Suprapubic skin (tissue), 4 donors: ENCODE data around the gene KIF16B. TPM values are rescaled to one million over a fixed set of nuclear protein-coding genes. Genes with fewer than 3 reads are reported as not detected.

Experiments
- DNase-seq, 2 donors: peaks; one replicate each; pipeline ENCODE4 v3.0.0-alpha.2; 2019; ENCODE audit warnings: low spot score in 2 of 2
- H3K27ac ChIP-seq: fragments of 200-600 bp; sonication (generic); one replicate; pipeline ENCODE4 v1.5.1; 2019
- H3K27me3 ChIP-seq: fragments of 200-600 bp; sonication (generic); one replicate; pipeline ENCODE4 v1.5.1; 2019
- H3K36me3 ChIP-seq: fragments of 200-600 bp; sonication (generic); one replicate; pipeline ENCODE4 v1.5.1; 2019
- H3K4me1 ChIP-seq: fragments of 200-600 bp; sonication (generic); one replicate; pipeline ENCODE4 v1.5.1; 2019
- H3K4me3 ChIP-seq: fragments of 200-600 bp; sonication (generic); one replicate; pipeline ENCODE4 v1.5.1; 2019; ENCODE audit warnings: mild to moderate bottlenecking
- H3K9me3 ChIP-seq: fragments of 200-600 bp; sonication (generic); one replicate; pipeline ENCODE4 v1.5.1; 2019
- EP300 ChIP-seq: sonication (generic); formaldehyde crosslinking; IDR thresholded peaks from one replicate; pipeline ENCODE4 v1.6.1; 2017; ENCODE audit warnings: antibody characterized with exemption
- POLR2A ChIP-seq, 2 donors: fragments of 450-650 bp; IDR thresholded peaks; one replicate each; pipeline ENCODE4 v1.6.1; 2017; ENCODE audit warnings: antibody characterized with exemption in 2 of 2, mild to moderate bottlenecking in 2 of 2, moderate library complexity in 2 of 2
- POLR2AphosphoS5 ChIP-seq, 3 donors: sonication (generic); formaldehyde crosslinking; IDR thresholded peaks; one replicate each; pipeline ENCODE4 v1.6.1; 2017; ENCODE audit warnings: antibody characterized with exemption in 3 of 3
- WGBS: methylation state at CpG from one replicate; pipeline ENCODE4 v1.1.5; 2018; 5-methylcytosine and 5-hydroxymethylcytosine counted together
- total RNA-seq, 4 donors: library from RNA; depleted of rRNA; stranded (reverse); fragments of >200 nt; gene quantifications; one replicate each; pipeline ENCODE4 v1.1.0, GENCODE V29; 2016
- TF ChIP-seq, protein P1 (sequence below), 2 donors: fragments of 200-600 bp in 1 of 2; fragments of 450-650 bp in 1 of 2; sonication (generic) in 1 of 2; IDR thresholded peaks; one replicate each; pipeline ENCODE4 v1.5.1; 2016 to 2019; ENCODE audit warnings: antibody characterized with exemption in 2 of 2, mild to moderate bottlenecking in 1 of 2, moderate library complexity in 1 of 2

Gene KIF16B
- total RNA-seq, 4 donors from 2014 or later, result 23.7 to 64.0 (median 38.2) TPM

DNA sequence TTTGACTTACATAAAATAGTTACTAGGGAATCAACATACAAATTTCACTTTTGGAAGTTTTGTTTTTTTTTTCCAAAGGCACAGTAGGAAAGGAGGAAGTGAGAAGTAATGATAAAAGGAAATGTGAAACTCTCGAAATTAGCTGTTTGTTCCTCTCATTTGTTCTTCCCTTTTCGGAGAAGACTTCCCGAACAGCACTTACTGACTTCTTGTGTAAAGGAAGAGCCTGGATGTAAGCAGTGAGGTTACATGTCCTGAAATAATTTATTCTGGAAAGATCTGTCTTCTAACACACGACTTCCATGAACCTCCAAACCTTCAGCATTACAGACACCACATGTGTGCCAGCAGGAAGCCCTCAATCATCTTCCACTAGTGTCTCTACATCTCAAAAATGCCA is 59.1 kb downstream of the KIF16B start:
- Histone ChIP-seq H3K4me3 (no peak overlapping the region), H3K9me3 (no peaks in the 10 kb centered on the region), H3K4me1 (no peaks in the 10 kb centered on the region), H3K27me3 (no peaks in the 10 kb centered on the region), H3K36me3 (peaks cover 22% of the 10 kb centered on the region), H3K27ac (no peak overlapping the region)
- TF ChIP-seq POLR2AphosphoS5 (IDR thresholded peaks at IDR 0.05), result no peak
- TF ChIP-seq POLR2A (IDR thresholded peaks at IDR 0.05), result no peak
- TF ChIP-seq, protein P1, sequence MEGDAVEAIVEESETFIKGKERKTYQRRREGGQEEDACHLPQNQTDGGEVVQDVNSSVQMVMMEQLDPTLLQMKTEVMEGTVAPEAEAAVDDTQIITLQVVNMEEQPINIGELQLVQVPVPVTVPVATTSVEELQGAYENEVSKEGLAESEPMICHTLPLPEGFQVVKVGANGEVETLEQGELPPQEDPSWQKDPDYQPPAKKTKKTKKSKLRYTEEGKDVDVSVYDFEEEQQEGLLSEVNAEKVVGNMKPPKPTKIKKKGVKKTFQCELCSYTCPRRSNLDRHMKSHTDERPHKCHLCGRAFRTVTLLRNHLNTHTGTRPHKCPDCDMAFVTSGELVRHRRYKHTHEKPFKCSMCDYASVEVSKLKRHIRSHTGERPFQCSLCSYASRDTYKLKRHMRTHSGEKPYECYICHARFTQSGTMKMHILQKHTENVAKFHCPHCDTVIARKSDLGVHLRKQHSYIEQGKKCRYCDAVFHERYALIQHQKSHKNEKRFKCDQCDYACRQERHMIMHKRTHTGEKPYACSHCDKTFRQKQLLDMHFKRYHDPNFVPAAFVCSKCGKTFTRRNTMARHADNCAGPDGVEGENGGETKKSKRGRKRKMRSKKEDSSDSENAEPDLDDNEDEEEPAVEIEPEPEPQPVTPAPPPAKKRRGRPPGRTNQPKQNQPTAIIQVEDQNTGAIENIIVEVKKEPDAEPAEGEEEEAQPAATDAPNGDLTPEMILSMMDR (IDR thresholded peaks at IDR 0.05), result no peak
- no peak for TF ChIP-seq EP300
- no peak for DNase-seq
- 67% methylated on average over 4 of the region's 4 CpGs for WGBS

DNA sequence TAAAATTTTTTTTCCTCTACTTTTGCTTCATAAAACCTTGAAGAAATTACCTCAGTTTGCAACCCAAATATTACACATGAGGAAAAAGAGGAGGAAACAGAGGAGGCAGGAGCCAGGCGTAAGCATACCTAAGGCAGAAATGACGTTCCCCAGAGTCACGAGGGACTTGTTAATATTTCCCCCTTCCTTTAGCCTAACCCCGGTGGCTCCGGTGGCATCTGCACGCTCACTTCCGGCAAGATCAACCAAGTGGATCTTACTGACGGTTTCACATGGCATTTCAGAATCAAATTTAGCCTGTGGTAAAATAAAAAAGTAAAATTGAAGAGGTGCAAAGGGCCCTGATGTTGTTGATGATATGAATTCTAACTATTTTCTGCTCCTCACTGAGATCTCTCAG is 67.4 kb downstream of the KIF16B start:
- no peak for DNase-seq
- peaks cover 71% of the 10 kb centered on the region for H3K36me3 ChIP-seq
- H3K27me3 ChIP-seq, result no peaks in the 10 kb centered on the region
- H3K27ac ChIP-seq, result no peak overlapping the region
- TF ChIP-seq POLR2AphosphoS5 (IDR thresholded peaks at IDR 0.05) (no peak), EP300 (no peak), POLR2A (IDR thresholded peaks at IDR 0.05) (no peak)
- TF ChIP-seq, protein P1 (IDR thresholded peaks at IDR 0.05), result no peak
- WGBS, result 78% methylated on average over 8 of the region's 8 CpGs
- no peaks in the 10 kb centered on the region for H3K9me3 ChIP-seq
- H3K4me1 ChIP-seq, result no peaks in the 10 kb centered on the region
- H3K4me3 ChIP-seq, result no peak overlapping the region

DNA sequence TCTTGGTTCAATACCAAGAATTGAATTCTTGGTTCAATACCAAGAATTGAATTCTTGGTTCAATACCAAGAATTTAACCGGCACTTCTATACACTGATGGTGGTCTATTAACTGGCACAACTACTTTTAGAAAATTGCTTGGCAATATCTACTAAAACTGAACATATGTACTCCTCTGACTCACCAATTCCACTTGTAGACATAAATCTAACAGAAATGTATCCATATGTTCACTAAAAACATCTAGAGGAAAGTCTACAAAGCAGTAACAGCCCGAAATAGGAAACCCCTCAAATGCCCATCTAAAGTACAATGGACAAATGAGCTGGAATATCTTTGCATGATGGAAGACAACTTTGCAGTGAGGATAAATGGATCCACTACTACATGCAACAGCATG is 71.9 kb downstream of the KIF16B start:
- Histone ChIP-seq H3K27me3 (no peaks in the 10 kb centered on the region), H3K9me3 (no peaks in the 10 kb centered on the region), H3K27ac (no peak overlapping the region), H3K36me3 (peaks cover 58% of the 10 kb centered on the region), H3K4me3 (no peak overlapping the region), H3K4me1 (no peaks in the 10 kb centered on the region)
- no peak for DNase-seq
- no peak for TF ChIP-seq EP300
- TF ChIP-seq, protein P1 (IDR thresholded peaks at IDR 0.05), result no peak
- TF ChIP-seq POLR2AphosphoS5 (IDR thresholded peaks at IDR 0.05), result no peak
- TF ChIP-seq POLR2A (IDR thresholded peaks at IDR 0.05), result no peak
- 64% methylated on average over 2 of the region's 2 CpGs for WGBS

DNA sequence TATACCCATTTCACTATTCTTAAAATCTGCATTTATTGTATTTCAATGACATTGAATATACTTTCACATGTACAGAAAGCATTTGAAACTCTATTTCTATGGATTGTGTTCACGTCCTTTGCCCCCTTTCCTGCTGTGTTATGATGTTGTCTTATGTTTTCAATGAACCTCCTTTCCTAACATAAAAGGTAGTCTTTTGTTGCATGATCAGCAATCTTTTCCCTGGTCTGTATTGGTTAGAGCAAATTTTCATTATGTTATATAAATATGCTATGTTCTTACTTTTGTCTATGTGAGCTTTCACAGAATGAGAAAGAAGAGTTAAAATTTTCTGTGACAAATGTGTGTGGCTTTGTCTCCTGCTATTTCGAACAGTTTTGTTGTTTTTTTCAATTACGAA is 73.1 kb downstream of the KIF16B start:
- H3K4me1 ChIP-seq, result no peaks in the 10 kb centered on the region
- WGBS, result 87% methylated on average over 3 of the region's 3 CpGs
- no peak overlapping the region for H3K4me3 ChIP-seq
- H3K27ac ChIP-seq, result no peak overlapping the region
- H3K9me3 ChIP-seq, result no peaks in the 10 kb centered on the region
- no peak for TF ChIP-seq POLR2AphosphoS5 (IDR thresholded peaks at IDR 0.05)
- TF ChIP-seq POLR2A (IDR thresholded peaks at IDR 0.05), result no peak
- TF ChIP-seq, protein P1 (IDR thresholded peaks at IDR 0.05), result no peak
- TF ChIP-seq EP300, result no peak
- H3K27me3 ChIP-seq, result no peaks in the 10 kb centered on the region
- H3K36me3 ChIP-seq, result peaks cover 49% of the 10 kb centered on the region
- no peak for DNase-seq

DNA sequence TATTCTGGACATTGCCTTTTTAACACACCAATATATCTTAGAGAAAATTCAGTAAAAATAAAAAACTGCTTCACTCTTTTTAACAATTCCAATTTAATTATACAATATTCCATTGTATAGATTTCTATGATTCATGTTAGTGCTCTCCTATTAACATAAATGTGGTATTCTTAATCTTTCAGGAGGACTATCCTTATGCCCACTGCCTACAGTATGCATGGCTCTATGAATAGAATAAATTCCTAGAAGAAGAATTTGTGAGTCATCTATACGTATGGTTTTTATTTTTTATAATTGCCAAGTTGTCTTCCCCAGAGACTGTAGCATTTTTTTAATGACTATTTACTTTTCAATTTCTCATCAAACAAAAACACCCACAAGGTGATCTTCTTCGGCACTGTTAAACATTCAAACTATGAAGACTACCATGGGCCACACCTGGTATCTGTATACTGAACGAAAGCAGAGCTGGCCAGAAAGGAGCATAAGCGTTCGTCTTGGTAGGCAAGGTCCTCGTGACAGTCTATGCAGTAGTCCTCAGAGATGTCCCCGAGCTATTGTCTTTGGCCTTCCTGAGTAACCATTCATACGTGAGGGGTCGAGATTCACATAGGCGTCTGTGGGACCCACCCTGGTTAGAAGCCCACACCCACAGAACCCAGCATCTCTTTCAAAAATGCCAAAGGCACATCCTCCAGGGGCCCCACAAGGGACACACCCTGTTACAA is 74.6 kb downstream of the KIF16B start:
- no peak for TF ChIP-seq EP300
- no peak for TF ChIP-seq POLR2A (IDR thresholded peaks at IDR 0.05)
- TF ChIP-seq, protein P1 (IDR thresholded peaks at IDR 0.05), result no peak
- no peak for TF ChIP-seq POLR2AphosphoS5 (IDR thresholded peaks at IDR 0.05)
- Histone ChIP-seq H3K4me1 (no peaks in the 10 kb centered on the region), H3K27me3 (no peaks in the 10 kb centered on the region), H3K4me3 (no peak overlapping the region), H3K36me3 (peaks cover 40% of the 10 kb centered on the region), H3K9me3 (no peaks in the 10 kb centered on the region), H3K27ac (no peak overlapping the region)
- 78% methylated on average over 10 of the region's 10 CpGs for WGBS
- DNase-seq, result no peak
